Left ventricle myocardium superior (tissue), 1 donor: ENCODE data around the gene FMO2. TPM values are rescaled to one million over a fixed set of nuclear protein-coding genes. Genes with fewer than 3 reads are reported as not detected.

Experiments used
- ATAC-seq: fragments of 200-7000 bp; cut with Tn5 transposase; one replicate; pipeline ENCODE4 v1.9.1; 2020; ENCODE audit warnings: mild to moderate bottlenecking, moderate library complexity
- DNase-seq: peaks from one replicate; pipeline ENCODE4 v3.0.0-alpha.2; 2020
- intact Hi-C: fragments of 100-400 bp; cut with micrococcal nuclease; formaldehyde crosslinking; loops from one replicate; pipeline ENCODE4 v1.11.0; 2022
- long read RNA-seq: library from polyadenylated mRNA; unstranded; transcript quantifications from one replicate; pipeline ENCODE4 v2.0.0, GENCODE V29; 2021
- total RNA-seq: library from RNA; stranded (reverse); fragmentation: NEBNext Ultra II Directional; extraction: Animal tissue kit (Norgen Biotek cat#: 25700); gene quantifications from one replicate; pipeline ENCODE4 v1.2.1, GENCODE V29; 2021
- donor health status: DM: no; HTN: yes; CAD: no; lungs with severe emphysema.

Gene FMO2, protein sequence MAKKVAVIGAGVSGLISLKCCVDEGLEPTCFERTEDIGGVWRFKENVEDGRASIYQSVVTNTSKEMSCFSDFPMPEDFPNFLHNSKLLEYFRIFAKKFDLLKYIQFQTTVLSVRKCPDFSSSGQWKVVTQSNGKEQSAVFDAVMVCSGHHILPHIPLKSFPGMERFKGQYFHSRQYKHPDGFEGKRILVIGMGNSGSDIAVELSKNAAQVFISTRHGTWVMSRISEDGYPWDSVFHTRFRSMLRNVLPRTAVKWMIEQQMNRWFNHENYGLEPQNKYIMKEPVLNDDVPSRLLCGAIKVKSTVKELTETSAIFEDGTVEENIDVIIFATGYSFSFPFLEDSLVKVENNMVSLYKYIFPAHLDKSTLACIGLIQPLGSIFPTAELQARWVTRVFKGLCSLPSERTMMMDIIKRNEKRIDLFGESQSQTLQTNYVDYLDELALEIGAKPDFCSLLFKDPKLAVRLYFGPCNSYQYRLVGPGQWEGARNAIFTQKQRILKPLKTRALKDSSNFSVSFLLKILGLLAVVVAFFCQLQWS
- 53.5 TPM for total RNA-seq
- long read RNA-seq, transcript FMO2-201 (9 exons, 3,851 nt), result major isoform, 6 of 39 reads
- long read RNA-seq, partial matches to known transcripts, result 7 of 39 reads
- long read RNA-seq, other reads (novel, unspliced or antisense), result 25 of 39 reads

- intact Hi-C loops, result loop anchor here (5.0 kb wide), 1 partner anchor 43 kb away; no protein-coding TSS in a partner anchor
- no peak for DNase-seq
- ATAC-seq, result peak; percentile 80
Observed at GRCh38 chr1:171185091-171185490, at the start of gene FMO2. FMO2 (plus strand) TSS chr1:171185300; CDS start chr1:171185714, 414 bp downstream.

DNA sequence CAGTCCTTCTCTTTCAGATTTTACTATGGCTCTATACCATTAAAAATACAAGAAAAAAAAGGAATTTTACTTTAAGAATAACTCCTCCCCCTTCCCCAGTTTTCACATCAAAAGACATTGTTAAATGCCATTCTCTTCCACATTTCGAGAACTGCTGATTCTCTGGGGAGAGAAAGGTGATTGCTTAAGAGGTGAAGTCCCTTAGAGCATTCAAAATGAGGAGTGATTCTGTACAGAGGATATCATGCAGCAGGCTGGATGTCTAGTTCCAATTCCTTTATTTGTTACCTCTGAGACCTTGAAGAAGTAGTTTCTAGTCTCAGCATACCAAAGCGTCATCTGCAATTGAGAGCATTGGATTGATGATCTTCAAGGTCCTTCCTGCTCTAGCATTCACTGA, 47.5 kb upstream of the FMO2 start:
- ATAC-seq (no peak), DNase-seq (no peak)
- intact Hi-C loops, result no loop called here

- intact Hi-C loops, result no loop called here
- DNase-seq (peak; percentile 34), ATAC-seq (peak; percentile 16)
Observed at GRCh38 chr1:171138980-171139379, 46.1 kb upstream of the FMO2 start.

DNA sequence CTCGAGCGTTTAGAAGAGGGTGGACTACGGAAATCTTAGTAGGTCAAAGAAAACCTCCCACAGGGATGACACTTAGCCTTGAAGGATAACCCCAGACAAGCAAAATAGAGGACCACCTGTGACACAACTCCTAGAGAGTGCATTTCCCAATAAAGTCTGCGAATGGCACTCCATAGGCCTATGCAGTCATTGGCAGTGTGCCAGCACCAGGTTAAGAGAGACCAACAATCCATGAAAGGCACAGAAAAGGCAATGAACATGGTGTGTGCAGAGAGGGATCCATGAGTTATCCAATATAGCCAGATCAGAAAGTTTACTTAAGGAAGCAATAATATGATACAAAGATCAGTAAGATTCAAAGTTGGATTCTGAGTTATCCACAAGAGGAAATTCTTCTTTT, 45.2 kb upstream of the FMO2 start:
- DNase-seq, result peak; percentile 20
- intact Hi-C loops, result loop anchor here (5.0 kb wide), 1 partner anchor 47 kb away; the partner anchor contains the start of gene FMO2

GRCh38 chr1:171140401-171140800, 44.7 kb upstream of the FMO2 start:
- intact Hi-C loops, result loop anchor here (5.0 kb wide), 1 partner anchor 47 kb away; the partner anchor contains the start of gene FMO2
- DNase-seq, result peak; percentile 55
- ATAC-seq, result peak; percentile 35

More for the DNA sequence above, 45.2 kb upstream of the FMO2 start:
- no peak for ATAC-seq

GRCh38 chr1:171140956-171141687, 44.0 kb upstream of the FMO2 start:
- ATAC-seq, result no peak
- no peak for DNase-seq
- intact Hi-C loops, result loop anchor here (5.0 kb wide), 1 partner anchor 46 kb away; the partner anchor contains the start of gene FMO2

- intact Hi-C loops, result loop anchor here (5.0 kb wide), 1 partner anchor 45 kb away; the partner anchor contains the start of gene FMO2
- peak; percentile 80 for ATAC-seq
- DNase-seq, result peak; percentile 50
Observed at GRCh38 chr1:171141688-171142415, 43.2 kb upstream of the FMO2 start.

DNA sequence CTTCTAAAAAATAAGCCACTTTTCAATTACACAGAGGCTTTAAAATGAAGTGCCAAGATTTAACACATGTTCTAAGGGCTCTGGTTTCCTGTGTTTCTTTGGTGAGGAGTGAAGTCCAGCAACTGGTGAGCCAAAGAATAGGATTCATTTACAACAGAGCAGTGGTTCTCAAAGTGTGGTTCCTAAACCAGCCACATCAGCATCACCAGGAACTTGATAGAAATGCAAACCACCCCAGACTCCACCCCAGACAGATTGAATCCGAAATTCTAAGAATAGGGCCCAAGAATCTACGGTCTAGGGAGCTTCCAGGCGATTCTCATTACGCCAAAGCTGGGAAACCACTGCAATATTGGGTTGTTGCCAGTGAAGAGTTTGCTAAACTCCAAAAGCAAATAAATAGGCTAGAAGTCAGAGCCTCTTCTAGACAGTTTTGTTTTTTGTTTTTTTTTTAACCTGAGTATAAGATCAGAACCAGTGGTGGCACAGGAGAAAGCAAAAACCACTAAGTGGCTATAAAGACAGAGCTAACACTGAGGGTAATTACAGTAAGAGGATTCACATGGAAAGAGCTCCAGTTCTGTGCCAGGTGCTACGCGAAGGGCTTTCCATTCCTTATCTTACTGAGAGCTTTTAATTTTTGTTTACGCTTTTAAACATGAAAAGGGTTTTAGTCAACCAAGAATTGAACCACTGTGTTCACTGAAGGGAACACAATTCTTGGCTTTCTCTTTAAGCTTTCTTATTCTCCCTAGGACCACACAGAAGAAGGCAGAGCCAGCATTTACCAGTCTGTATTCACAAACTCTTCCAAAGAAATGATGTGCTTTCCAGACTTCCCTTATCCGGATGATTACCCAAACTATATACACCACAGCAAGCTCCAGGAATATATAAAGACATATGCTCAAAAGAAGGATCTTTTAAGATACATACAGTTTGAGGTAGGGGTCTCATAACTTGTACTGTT, 42.4 kb upstream of the FMO2 start:
- intact Hi-C loops, result loop anchor here (5.0 kb wide), 1 partner anchor 45 kb away; the partner anchor contains the start of gene FMO2
- DNase-seq, result no peak

DNA sequence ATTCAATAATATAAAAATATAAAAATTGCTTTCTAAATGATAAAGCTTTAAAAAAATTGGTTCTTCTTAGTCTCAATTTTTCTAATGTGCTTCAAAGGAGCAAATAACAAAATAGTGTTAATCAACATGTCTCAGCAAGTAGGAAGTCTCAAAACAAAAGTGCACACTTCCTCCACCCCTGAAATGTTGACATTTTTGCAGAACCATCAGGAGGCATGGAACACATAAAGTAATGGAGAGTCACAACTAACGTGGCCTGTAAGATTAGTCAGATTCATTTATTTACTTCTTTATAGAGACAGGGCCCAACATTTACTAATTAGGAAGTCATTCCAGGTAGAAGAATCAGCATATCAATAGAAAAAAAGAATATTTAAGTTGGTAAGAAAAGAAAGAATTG, 34.9 kb upstream of the FMO2 start:
- intact Hi-C loops, result no loop called here
- ATAC-seq, result no peak
- DNase-seq, result no peak

More for the DNA sequence above, 42.4 kb upstream of the FMO2 start:
- peak; percentile 55 for ATAC-seq

DNA sequence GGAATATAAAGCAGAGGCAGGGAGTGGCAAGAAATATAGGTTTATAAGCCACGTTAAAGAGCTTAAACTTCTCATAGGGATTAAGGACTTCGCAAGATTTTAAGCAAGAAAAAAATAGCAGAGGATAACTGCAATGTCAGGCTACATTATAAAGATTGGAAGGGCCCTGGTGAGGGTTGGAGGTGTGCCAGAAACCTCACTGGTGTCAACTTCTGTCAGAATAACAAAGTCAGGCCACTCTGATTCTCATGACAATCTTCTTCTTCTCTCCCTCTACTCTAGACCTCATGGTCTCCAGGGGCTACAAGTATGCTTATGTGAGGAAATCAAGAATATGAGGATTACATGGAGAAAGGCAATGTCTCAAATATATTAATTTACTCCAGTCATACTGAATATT, 32.6 kb upstream of the FMO2 start:
- peak; percentile 43 for ATAC-seq
- DNase-seq, result peak; percentile 34
- intact Hi-C loops, result no loop called here

DNA sequence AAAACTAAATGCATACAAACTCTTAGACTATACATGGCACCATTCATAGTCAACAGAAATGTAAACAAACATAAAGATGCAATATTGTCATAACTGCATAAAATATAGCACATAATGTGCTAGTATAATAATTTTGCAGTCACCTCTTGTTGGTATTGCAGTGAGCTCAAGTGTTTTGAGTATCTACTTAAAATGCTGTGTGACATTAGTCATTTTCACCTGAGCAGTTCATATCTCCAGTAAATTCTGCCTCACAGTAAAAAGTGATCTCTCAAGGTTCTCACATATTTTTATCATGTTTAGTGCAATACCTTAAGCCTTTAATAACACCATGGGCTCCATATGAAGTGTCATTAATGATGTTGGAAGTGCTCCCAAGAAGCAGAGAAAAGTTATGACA, 29.6 kb upstream of the FMO2 start:
- ATAC-seq (no peak), DNase-seq (no peak)
- intact Hi-C loops, result no loop called here

DNA sequence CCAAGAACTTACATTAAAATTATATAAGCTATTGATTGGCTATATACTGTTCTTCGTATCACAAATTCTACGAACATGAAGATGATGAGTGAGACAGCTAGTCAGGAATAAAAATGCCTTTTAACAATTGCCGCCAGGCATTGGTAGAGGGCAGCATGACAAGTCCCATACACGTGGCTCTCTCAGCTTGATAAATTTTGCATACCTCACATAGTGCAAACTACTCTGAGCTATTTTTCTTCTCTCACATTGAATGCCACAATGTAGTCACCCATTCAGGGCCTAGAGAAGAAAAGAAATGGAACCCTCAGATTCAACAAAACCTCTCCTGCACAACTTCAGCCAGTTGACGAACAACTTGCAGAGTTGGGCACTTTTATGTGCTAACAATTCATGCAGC, 27.0 kb upstream of the FMO2 start:
- intact Hi-C loops, result no loop called here
- DNase-seq (no peak), ATAC-seq (peak; percentile 84)

GRCh38 chr1:171158551-171158950, 26.5 kb upstream of the FMO2 start:
- intact Hi-C loops, result no loop called here
- ATAC-seq (no peak), DNase-seq (no peak)

GRCh38 chr1:171159148-171159547, 26.0 kb upstream of the FMO2 start:
- intact Hi-C loops, result no loop called here
- DNase-seq (no peak), ATAC-seq (no peak)

DNA sequence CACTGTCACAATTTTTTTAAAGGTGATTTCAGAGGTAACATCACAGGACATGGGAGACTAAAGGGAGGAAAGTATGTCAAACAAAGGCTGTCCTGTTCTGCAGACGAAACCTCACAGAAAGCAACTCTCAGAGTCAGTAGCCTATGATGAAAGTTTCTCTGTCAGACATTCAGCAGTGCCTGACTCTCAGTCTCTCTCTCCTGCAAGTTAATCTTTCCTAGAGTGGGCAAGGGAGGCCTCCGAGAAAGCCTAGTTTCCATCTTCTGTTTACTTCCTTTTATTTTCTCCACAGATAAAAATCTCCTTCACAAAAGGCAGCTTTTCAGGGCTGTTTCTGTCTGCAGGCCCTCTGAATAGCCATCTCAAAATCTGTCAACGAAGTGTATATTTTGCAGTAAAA, 24.9 kb upstream of the FMO2 start:
- intact Hi-C loops, result no loop called here
- DNase-seq, result no peak
- ATAC-seq, result peak; percentile 44

- ATAC-seq (peak; percentile 80), DNase-seq (peak; percentile 19)
- intact Hi-C loops, result no loop called here
Observed at GRCh38 chr1:171160639-171161354, 24.3 kb upstream of the FMO2 start.

DNA sequence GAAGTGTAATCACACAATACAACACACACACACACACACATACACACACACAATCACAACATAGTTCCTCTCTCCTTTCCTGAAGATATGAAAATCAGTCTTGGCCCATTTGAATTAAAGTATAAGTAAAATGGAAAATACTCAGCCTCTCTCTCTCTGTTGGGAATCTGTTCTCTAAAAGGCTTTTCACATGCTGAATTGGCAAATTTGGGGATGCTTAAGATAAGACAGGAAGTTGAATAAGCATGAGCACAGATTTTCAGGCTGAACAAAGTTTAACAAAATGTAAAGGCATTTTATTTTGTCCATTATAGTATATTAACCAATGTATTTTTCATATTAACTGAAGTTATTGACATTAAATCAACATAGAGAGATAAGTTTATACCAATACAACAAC, 23.7 kb upstream of the FMO2 start:
- ATAC-seq (no peak), DNase-seq (no peak)
- intact Hi-C loops, result no loop called here
